H1 (cell line): ENCODE measurements around the gene JAKMIP1. TPM values are rescaled to one million over a fixed set of nuclear protein-coding genes. Genes with fewer than 3 reads are reported as not detected.

Source experiments
- CTCF ChIA-PET: fragments of 300-600 bp; sonication (Branson Sonifier 250); formaldehyde crosslinking; loops from one replicate; lab custom pipeline; 2021; ENCODE audit not compliant: partially characterized antibody; lab: Charles Lee
- POLR2A ChIA-PET: fragments of 300-600 bp; sonication (Branson Sonifier 250); formaldehyde crosslinking; loops from one replicate; lab custom pipeline; 2021; ENCODE audit warnings: inconsistent platforms; ENCODE audit not compliant: partially characterized antibody; lab: Charles Lee
- DNase-seq, 2 experiments: peaks; one replicate each; pipeline versions ENCODE4 v3.0.0 to v3.0.0-alpha.2; 2010 to 2022; ENCODE audit warnings: low spot score in 2 of 2, low read depth in 1 of 2, mixed read lengths in 1 of 2
- FAIRE-seq: peaks from 2 replicates; lab custom pipeline; 2011; peaks lifted over from hg19 to GRCh38; lab: Jason Lieb, UNC
- H2AFZ ChIP-seq: 2 replicates; pipeline ENCODE4 v1.8.1; 2012; ENCODE audit warnings: low read length, inconsistent platforms
- H2AK5ac ChIP-seq: 2 replicates; pipeline ENCODE4 v1.6.1; 2013; ENCODE audit warnings: low read depth, low read length
- H2BK120ac ChIP-seq: replicated peaks from 2 replicates; pipeline ENCODE3; 2013; ENCODE audit warnings: low read depth, low read length, inconsistent platforms
- H2BK12ac ChIP-seq: 2 replicates; pipeline ENCODE4 v1.6.1; 2013; ENCODE audit warnings: low read depth, low read length
- H2BK15ac ChIP-seq: 2 replicates; pipeline ENCODE4 v1.6.1; 2013; ENCODE audit warnings: low read length
- H2BK20ac ChIP-seq: 2 replicates; pipeline ENCODE4 v1.6.1; 2013; ENCODE audit warnings: low read length
- H2BK5ac ChIP-seq: 2 replicates; pipeline ENCODE4 v1.6.1; 2013; ENCODE audit warnings: low read depth, low read length
- H3K14ac ChIP-seq: 2 replicates; pipeline ENCODE4 v1.6.1; 2013; ENCODE audit warnings: inconsistent platforms; ENCODE audit not compliant: insufficient read length
- H3K18ac ChIP-seq: 2 replicates; pipeline ENCODE4 v1.6.1; 2013; ENCODE audit warnings: low read length; ENCODE audit errors: extremely low read depth
- H3K23ac ChIP-seq: 2 replicates; pipeline ENCODE4 v1.6.1; 2013; ENCODE audit warnings: inconsistent platforms; ENCODE audit not compliant: insufficient read length
- H3K23me2 ChIP-seq: 2 replicates; pipeline ENCODE4 v1.6.1; 2013; ENCODE audit warnings: low read depth, low read length
- H3K27ac ChIP-seq: 2 replicates; pipeline ENCODE4 v1.6.1; 2011; ENCODE audit warnings: low read depth, low read length, inconsistent platforms
- H3K27me3 ChIP-seq, 4 experiments: replicated peaks in 1 of 4; 1 replicate in 1 of 4; 2 replicates in 3 of 4; pipeline versions ENCODE4 v1.6.1 to v1.8.1; 2011 to 2013; ENCODE audit warnings: low read length in 3 of 4, mild to moderate bottlenecking in 3 of 4, inconsistent platforms in 2 of 4, mixed read lengths in 2 of 4, moderate library complexity in 1 of 4; ENCODE audit not compliant: control insufficient read depth in 3 of 4, insufficient read depth in 3 of 4; ENCODE audit errors: extremely low read depth in 1 of 4
- H3K36me3 ChIP-seq, 4 experiments: 2 replicates each; pipeline versions ENCODE4 v1.6.1 to v1.8.1; 2011 to 2013; ENCODE audit warnings: mild to moderate bottlenecking in 4 of 4, low read length in 3 of 4, moderate library complexity in 2 of 4, control low read depth in 1 of 4, inconsistent platforms in 1 of 4; ENCODE audit not compliant: insufficient read depth in 4 of 4, control insufficient read depth in 2 of 4
- H3K4ac ChIP-seq: replicated peaks from 2 replicates; pipeline ENCODE3; 2013; ENCODE audit warnings: low read length, low read depth, mixed read lengths, inconsistent platforms; ENCODE audit not compliant: insufficient read length
- H3K4me1 ChIP-seq, 4 experiments: replicated peaks in 1 of 4; 1 replicate in 1 of 4; 2 replicates in 3 of 4; pipeline versions ENCODE4 v1.6.1 to v1.8.1; 2011 to 2013; ENCODE audit warnings: low read length in 3 of 4, inconsistent platforms in 2 of 4, mixed read lengths in 1 of 4; ENCODE audit not compliant: insufficient read depth in 4 of 4, control insufficient read depth in 3 of 4
- H3K4me2 ChIP-seq, 2 experiments: 2 replicates each; pipeline versions ENCODE4 v1.6.1 to v1.8.1; 2011 to 2013; ENCODE audit warnings: low read depth in 2 of 2, low read length in 2 of 2, control low read depth in 1 of 2, inconsistent platforms in 1 of 2, mild to moderate bottlenecking in 1 of 2; ENCODE audit not compliant: insufficient read depth in 1 of 2
- H3K4me3 ChIP-seq, 4 experiments: fragments of 200-600, 300-600 bp in 1 of 4; sonication (generic), shearing (Covaris generic), sonication (Bioruptor Twin) in 1 of 4; 2 replicates each; pipeline versions ENCODE4 v1.5.1 to v1.8.1; 2011 to 2016; ENCODE audit warnings: low read length in 4 of 4, low read depth in 3 of 4, control low read depth in 2 of 4, inconsistent platforms in 2 of 4, mild to moderate bottlenecking in 2 of 4, mixed read lengths in 1 of 4, moderate library complexity in 1 of 4; ENCODE audit not compliant: insufficient read depth in 2 of 4; ENCODE audit errors: extremely low read depth in 1 of 4
- H3K56ac ChIP-seq: replicated peaks from 2 replicates; pipeline ENCODE3; 2013; ENCODE audit warnings: low read depth, mild to moderate bottlenecking, mixed read lengths, low read length, inconsistent platforms; ENCODE audit not compliant: insufficient read length
- H3K79me1 ChIP-seq: 2 replicates; pipeline ENCODE4 v1.6.1; 2013; ENCODE audit warnings: low read depth, low read length, control low read depth
- H3K79me2 ChIP-seq, 2 experiments: 2 replicates each; pipeline versions ENCODE4 v1.6.1 to v1.8.1; 2012 to 2013; ENCODE audit warnings: low read length in 2 of 2, mild to moderate bottlenecking in 2 of 2, inconsistent platforms in 1 of 2; ENCODE audit not compliant: insufficient read depth in 2 of 2, control insufficient read depth in 1 of 2
- H3K9ac ChIP-seq, 4 experiments: replicated peaks in 1 of 4; 1 replicate in 1 of 4; 2 replicates in 3 of 4; pipeline versions ENCODE4 v1.6.1 to v1.8.1; 2011 to 2013; ENCODE audit warnings: low read depth in 3 of 4, low read length in 3 of 4, control low read depth in 2 of 4, mild to moderate bottlenecking in 2 of 4, moderate library complexity in 2 of 4, inconsistent platforms in 1 of 4; ENCODE audit errors: extremely low read depth in 1 of 4
- H3K9me3 ChIP-seq, 2 experiments: 2 replicates each; pipeline versions ENCODE4 v1.6.1 to v1.8.1; 2012 to 2013; ENCODE audit warnings: mild to moderate bottlenecking in 2 of 2, moderate library complexity in 2 of 2, control low read depth in 1 of 2, inconsistent platforms in 1 of 2, low read depth in 1 of 2, low read length in 1 of 2, mixed read lengths in 1 of 2; ENCODE audit not compliant: insufficient read depth in 2 of 2
- H4K20me1 ChIP-seq, 2 experiments: replicated peaks in 1 of 2; 2 replicates each; pipeline versions ENCODE3 to v1.8.1; 2011 to 2013; ENCODE audit warnings: inconsistent platforms in 2 of 2, low read length in 2 of 2, mild to moderate bottlenecking in 1 of 2; ENCODE audit not compliant: insufficient read depth in 2 of 2, control insufficient read depth in 1 of 2
- H4K5ac ChIP-seq: 2 replicates; pipeline ENCODE4 v1.6.1; 2013; ENCODE audit warnings: low read length, low read depth, mixed read lengths, inconsistent platforms; ENCODE audit not compliant: insufficient read length
- H4K8ac ChIP-seq: 2 replicates; pipeline ENCODE4 v1.8.0; 2013; ENCODE audit warnings: mild to moderate bottlenecking, moderate library complexity, low read length, inconsistent platforms; ENCODE audit not compliant: insufficient read depth; ENCODE audit errors: extremely low read depth
- H4K91ac ChIP-seq: replicated peaks from 2 replicates; pipeline ENCODE3; 2013; ENCODE audit warnings: low read length, mixed read lengths, inconsistent platforms; ENCODE audit not compliant: insufficient read length
- BACH1 ChIP-seq: IDR thresholded peaks from 2 replicates; pipeline ENCODE4 v1.6.1; 2012; ENCODE audit warnings: low read length, improper control_type of control experiment
- BCL11A ChIP-seq, 2 experiments: IDR thresholded peaks; one replicate each; pipeline ENCODE4 v1.6.1; 2011; ENCODE audit warnings: low read depth in 2 of 2, low read length in 2 of 2, mild to moderate bottlenecking in 2 of 2
- POLR2A ChIP-seq, 2 experiments: IDR thresholded peaks; 1 replicate in 1 of 2; 2 replicates in 1 of 2; pipeline ENCODE4 v1.6.1; 2011; ENCODE audit warnings: low read depth in 2 of 2, low read length in 2 of 2, mild to moderate bottlenecking in 2 of 2; ENCODE audit errors: control extremely low read depth in 1 of 2
- SIN3A ChIP-seq, 2 experiments: IDR thresholded peaks in 1 of 2; conservative IDR thresholded peaks in 1 of 2; 2 replicates each; pipeline ENCODE4 v1.6.1; 2011 to 2012; ENCODE audit warnings: low read length in 2 of 2, improper control_type of control experiment in 1 of 2, low read depth in 1 of 2, mild to moderate bottlenecking in 1 of 2
- SP2 ChIP-seq: IDR thresholded peaks from 2 replicates; pipeline ENCODE4 v1.6.1; 2012; ENCODE audit warnings: mild to moderate bottlenecking, low read length, inconsistent platforms
- WGBS, 2 experiments: shearing (Covaris generic) in 1 of 2; methylation state at CpG; one replicate each; pipeline versions ENCODE4 v1.1.6 to v1.1.7; 2013 to 2015; ENCODE audit warnings: low lambda C conversion rate in 2 of 2, mixed read lengths in 2 of 2, inconsistent platforms in 1 of 2, low coverage in 1 of 2, missing lambda C conversion rate in 1 of 2; ENCODE audit not compliant: insufficient replicate concordance in 2 of 2, insufficient coverage in 1 of 2, insufficient read length in 1 of 2; ENCODE audit errors: extremely low coverage in 1 of 2, missing lambda C conversion rate in 1 of 2; 5-methylcytosine and 5-hydroxymethylcytosine counted together
- polyA plus RNA-seq, 7 experiments: library from polyadenylated mRNA; depleted of rRNA in 3 of 7; stranded (reverse) in 5 of 7; unstranded in 2 of 7; fragments of >200 nt in 5 of 7; fragments of 200-250 nt in 2 of 7; gene quantifications; 1 replicate in 5 of 7; 2 replicates in 1 of 7; 4 replicates in 1 of 7; pipeline versions ENCODE4 v1.2.1 to v1.2.3, GENCODE V29; 2011 to 2013; ENCODE audit warnings: missing spikeins in 2 of 7, mixed read lengths in 2 of 7
- total RNA-seq: library from RNA; stranded (reverse); fragmentation: NEBNext Ultra II Directional; extraction: Animal tissue kit (Norgen Biotek cat#: 25700); gene quantifications from 2 replicates; pipeline ENCODE4 v1.2.1, GENCODE V29; 2021

The JAKMIP1 gene
- total and polyA plus RNA-seq, 2 of the 8 experiments (the other 6 are each of a cell fraction or from before 2014, with no cell fraction given), result 2.5 to 4.4 TPM

DNA sequence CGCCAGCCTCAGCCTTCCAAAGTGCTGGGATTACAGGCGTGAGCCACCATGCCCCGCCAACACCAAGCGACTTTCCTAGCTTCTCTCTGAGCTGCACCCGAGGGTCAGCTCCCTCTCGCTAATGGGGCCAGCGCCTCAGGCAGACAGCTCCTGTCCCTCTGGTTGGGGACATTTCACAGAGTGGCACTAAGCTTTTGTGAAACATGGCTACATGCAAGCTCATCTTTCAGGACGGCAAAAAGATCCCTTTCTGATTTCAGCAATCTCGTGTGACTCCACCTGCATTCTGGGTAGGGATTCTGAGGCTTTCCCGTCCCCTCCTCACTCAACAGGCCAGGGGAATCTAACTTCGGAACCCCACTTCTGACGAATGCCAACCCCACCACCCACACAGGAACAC lies 151.1 kb downstream of the JAKMIP1 start:
- Histone ChIP-seq H2BK5ac (no peak overlapping the region), H3K9me3 (no peaks in the 10 kb centered on the region), H3K4me3 (no peak overlapping the region), H2BK12ac (no peak overlapping the region), H3K4me2 (no peak overlapping the region), H3K56ac (no peak overlapping the region), H3K18ac (no peak overlapping the region), H4K20me1 (peaks cover 2 to 4% of the 10 kb centered on the region in 2 experiments), H3K79me2 (no peaks in the 10 kb centered on the region), H3K4me1 (no peaks in the 10 kb centered on the region; a peak in 1 of 7 replicates), H3K4ac (no peak overlapping the region), H2AFZ (no peak overlapping the region), H3K23me2 (no peaks in the 10 kb centered on the region), H3K27ac (no peak overlapping the region), H2BK20ac (no peak overlapping the region), H3K36me3 (no peaks in the 10 kb centered on the region), H3K27me3 (no peaks in the 10 kb centered on the region; a peak in 1 of 7 replicates), H4K8ac (no peak overlapping the region), H4K91ac (no peak overlapping the region), H2BK120ac (no peak overlapping the region), H3K79me1 (no peaks in the 10 kb centered on the region), H2BK15ac (no peak overlapping the region), H3K14ac (no peak overlapping the region), H4K5ac (no peak overlapping the region), H2AK5ac (no peak overlapping the region), H3K9ac (no peak overlapping the region), H3K23ac (no peak overlapping the region)
- ChIA-PET CTCF (interaction anchor here (0.6 to 1.5 kb wide), 7 partner anchors 18 to 828 kb away, joined by 3 to 4 read pairs (median 3); no protein-coding TSS in a partner anchor), POLR2A (no interaction called here)
- TF ChIP-seq POLR2A (IDR thresholded peaks at IDR 0.05; ENCODE audit: control extremely low read depth in 1 of 2, low read depth in 2 of 2, low read length in 2 of 2), result no peak
- no peak for TF ChIP-seq BCL11A (IDR thresholded peaks at IDR 0.05; ENCODE audit: low read depth in 2 of 2, low read length in 2 of 2)
- TF ChIP-seq SIN3A (conservative IDR thresholded peaks at IDR 0.05 in 1 of 2, IDR thresholded peaks at IDR 0.05 in 1 of 2; ENCODE audit: low read depth in 1 of 2, low read length in 2 of 2), result no peak
- no peak for TF ChIP-seq SP2
- TF ChIP-seq BACH1, result no peak
- 88% methylated on average over 11 of the region's 12 CpGs; no CpG with 5 or more reads in 1 of the 2 experiments for WGBS, 2 experiments
- no peak for DNase-seq
- no peak for FAIRE-seq
